ENCODE results near the gene PYCR2.
A peak's percentile ranks its signal among the peaks of the same experiment; 100 is the strongest.

GRCh38 chr1:225877580-225877979 lies 46.5 kb downstream of the PYCR2 start:
- no peak for TF ChIP-seq PKNOX1 (IDR thresholded peaks at IDR 0.05)
- TF ChIP-seq EZH2 (IDR thresholded peaks at IDR 0.05; ENCODE audit: borderline replicate concordance, control insufficient read depth, low read depth, low read length): no peak
- TF ChIP-seq RAD21 (IDR thresholded peaks at IDR 0.05; ENCODE audit: insufficient read depth, low read depth, low read length): no peak
- no peak for TF ChIP-seq POLR2AphosphoS5 (IDR thresholded peaks at IDR 0.05; ENCODE audit: low read length)
- no peak for TF ChIP-seq NKRF (conservative IDR thresholded peaks at IDR 0.05)
- TF ChIP-seq PAX5 (IDR thresholded peaks at IDR 0.05; ENCODE audit: borderline replicate concordance, low read depth, low read length): no peak
- TF ChIP-seq POLR2A (IDR thresholded peaks at IDR 0.05; ENCODE audit: low read depth, low read length): no peak
- no peak for TF ChIP-seq MXI1 (IDR thresholded peaks at IDR 0.05; ENCODE audit: low read depth, low read length)
- peak; percentile 43 to 67 (median 43) for TF ChIP-seq CTCF (IDR thresholded peaks at IDR 0.05 in 2 of 3, conservative IDR thresholded peaks at IDR 0.05 in 1 of 3; ENCODE audit: control insufficient read depth in 2 of 3, extremely low read depth in 1 of 3, insufficient read depth in 1 of 3, low read depth in 3 of 3, low read length in 3 of 3)
- no peak for TF ChIP-seq BCLAF1 (IDR thresholded peaks at IDR 0.05)
- TF ChIP-seq BCL11A (IDR thresholded peaks at IDR 0.05; ENCODE audit: low read depth, low read length): no peak
- no peak for TF ChIP-seq ESRRA (IDR thresholded peaks at IDR 0.05; ENCODE audit: low read length)
- no peak for TF ChIP-seq MAX (IDR thresholded peaks at IDR 0.05; ENCODE audit: low read depth, low read length)
